Activated CD8-positive, alpha-beta memory T cell treated with anti-CD3 and anti-CD28 coated beads, Interleukin-2, amount 50 U/mL, for 1 hour (primary cell): ENCODE data around the gene SRD5A3.
A peak's percentile ranks its signal among the peaks of the same experiment; 100 is the strongest.

ENCODE experiments used
- DNase-seq: peaks from one replicate; pipeline ENCODE4 v3.0.0-alpha.2; 2020; ENCODE audit errors: extremely low read depth

Gene SRD5A3

DNA sequence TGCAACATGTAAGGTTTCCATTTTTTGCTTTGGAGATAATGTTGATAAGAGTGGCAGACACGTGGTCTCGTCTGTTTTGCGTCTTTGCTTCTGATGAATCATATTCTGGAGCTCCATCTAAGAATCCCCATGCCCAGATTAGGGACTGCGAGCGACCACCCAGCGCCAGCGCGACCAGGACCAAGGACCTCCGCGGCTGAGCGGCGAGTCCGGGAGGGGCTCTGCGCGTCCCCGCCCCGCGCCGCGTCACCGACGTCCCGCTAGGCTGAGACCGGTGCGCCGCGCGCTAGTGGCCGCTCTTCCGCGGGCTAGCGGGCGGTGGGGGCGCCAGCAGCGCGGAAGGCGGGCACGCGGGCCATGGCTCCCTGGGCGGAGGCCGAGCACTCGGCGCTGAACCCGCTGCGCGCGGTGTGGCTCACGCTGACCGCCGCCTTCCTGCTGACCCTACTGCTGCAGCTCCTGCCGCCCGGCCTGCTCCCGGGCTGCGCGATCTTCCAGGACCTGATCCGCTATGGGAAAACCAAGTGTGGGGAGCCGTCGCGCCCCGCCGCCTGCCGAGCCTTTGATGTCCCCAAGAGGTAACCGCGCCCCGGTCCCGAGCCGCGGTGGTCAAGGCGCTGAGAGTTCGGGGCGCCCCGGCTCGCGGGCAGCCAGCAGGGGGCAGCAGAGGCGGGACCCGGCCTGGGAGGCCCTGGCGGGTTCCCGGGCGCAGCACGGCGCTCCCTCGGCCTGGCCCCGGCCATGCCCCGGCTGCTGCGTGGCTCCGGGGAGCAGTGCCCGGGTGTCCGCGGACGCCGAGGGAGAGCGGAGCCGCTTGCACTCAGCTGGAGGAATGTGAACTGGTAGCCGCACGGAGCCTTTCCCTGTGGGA lies at the start of gene SRD5A3:
SRD5A3 (plus strand) TSS at position 263 of the 871 bp plus-strand sequence; CDS start at position 358, 95 bp downstream.
- peak; percentile 22 for DNase-seq

- no peak for DNase-seq
Observed at GRCh38 chr4:55297346-55297745, 48.7 kb upstream of the SRD5A3 start.

GRCh38 chr4:55303760-55304165 lies 42.3 kb upstream of the SRD5A3 start:
- DNase-seq = no peak

DNA sequence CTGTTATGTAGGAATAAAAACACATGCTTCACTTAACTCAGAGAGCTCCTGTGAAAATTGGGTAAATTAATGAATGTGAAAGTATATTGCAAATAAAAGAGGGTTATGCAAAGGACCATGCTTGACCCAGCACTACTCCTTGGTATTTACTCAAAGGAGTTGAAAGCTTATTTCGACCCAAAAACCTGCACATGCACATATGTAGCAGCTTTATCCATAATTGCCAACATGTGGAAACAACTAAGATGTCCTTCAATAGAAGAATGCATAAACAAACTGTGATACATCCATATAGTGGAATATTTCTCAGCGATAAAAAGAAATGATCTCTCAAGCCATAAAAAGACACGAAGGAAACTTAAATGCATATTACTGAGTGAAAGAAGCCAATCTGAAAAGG lies 41.7 kb upstream of the SRD5A3 start:
- no peak for DNase-seq

GRCh38 chr4:55308071-55308470 lies 38.0 kb upstream of the SRD5A3 start:
- no peak for DNase-seq

DNA sequence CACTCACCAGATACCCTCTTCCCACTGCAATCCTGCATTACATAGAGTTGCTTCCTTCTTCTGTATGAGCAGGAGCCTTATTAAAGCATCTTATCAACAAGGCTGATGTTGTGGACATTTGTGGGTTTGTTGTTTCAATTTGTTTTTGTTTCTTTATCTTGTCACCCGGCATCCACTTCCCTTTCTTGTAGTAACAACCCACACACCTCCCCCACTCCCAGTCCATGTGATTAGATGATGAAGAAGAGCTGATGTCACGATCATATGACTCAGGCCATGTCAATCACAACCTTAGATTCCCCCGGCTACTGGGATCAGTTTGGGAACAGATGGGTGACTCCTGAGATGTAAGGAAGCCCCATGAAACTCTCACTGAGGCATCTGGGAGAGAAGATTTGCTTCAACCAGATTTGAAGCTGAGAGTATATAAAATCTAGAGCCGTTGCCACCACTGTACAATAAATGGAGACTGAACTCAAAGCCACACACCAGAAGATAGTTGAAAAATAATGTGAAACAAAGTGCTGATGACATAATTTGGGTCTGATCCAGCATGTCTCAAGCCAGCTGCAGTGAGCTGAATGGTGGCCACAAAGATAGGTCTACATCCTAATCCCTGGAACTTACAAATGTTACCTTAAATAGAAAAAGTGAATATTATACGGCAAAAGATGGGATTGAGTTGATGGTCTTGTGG lies 34.1 kb upstream of the SRD5A3 start:
- no peak for DNase-seq

DNA sequence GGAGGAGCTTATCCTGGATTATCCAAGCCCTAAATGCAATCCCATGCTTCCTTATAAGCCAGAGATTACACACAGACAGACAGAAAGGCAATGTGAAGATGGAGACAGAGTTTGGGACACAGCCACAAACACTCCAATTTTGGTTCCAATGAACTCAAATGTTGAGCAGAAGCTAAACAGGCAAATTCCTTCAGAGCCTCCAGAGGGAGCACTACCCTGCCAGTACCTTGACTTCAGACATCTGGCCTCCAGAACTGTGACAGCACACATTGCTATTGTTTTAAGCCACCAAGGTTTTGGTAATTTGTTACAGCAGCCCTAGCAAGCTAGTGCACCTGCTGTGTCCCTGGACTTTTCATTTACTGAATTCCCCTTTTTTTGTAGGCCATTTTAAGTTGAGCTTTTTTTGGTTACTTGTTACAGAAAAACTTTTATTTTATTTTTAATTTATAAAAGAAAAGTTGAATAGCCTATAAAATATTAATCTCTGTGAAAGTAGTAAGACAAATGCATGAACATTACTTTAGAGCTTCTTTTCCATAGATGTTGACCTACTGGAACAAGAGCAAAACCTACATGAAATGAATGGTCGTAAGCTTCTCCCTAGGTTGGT lies 33.4 kb upstream of the SRD5A3 start:
- no peak for DNase-seq

DNA sequence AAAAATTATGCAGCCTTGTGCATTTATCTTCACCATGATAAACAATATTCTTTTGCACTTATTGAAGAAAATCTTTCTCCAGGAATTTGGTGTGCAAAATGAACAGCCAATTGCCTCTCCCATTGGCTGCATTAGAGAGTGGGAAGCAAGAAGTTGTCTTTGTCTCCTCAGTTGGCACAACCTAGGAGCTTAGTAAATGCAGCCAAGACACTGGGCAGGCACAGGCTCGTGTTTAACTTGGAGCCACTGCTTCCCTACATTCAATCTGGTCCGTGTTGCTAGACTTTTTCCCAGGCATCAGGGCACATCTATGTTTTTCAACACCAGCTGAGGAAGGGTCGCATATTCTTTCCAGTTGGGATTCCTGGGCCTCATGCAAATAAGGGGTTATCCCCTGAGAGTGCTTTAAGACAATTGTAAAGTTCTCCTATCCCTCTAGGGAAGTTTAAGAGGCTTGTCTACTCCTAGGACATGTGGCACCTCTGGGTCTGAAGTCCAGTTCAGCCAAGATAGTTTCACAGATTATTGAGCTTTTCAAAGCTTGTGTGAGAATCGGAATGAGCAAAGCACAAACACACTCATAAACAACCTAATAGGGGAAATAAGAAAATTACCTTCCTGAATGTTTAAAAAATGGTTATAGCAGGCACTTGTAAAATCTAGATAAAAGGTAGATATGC lies 31.8 kb upstream of the SRD5A3 start:
- no peak for DNase-seq

DNA sequence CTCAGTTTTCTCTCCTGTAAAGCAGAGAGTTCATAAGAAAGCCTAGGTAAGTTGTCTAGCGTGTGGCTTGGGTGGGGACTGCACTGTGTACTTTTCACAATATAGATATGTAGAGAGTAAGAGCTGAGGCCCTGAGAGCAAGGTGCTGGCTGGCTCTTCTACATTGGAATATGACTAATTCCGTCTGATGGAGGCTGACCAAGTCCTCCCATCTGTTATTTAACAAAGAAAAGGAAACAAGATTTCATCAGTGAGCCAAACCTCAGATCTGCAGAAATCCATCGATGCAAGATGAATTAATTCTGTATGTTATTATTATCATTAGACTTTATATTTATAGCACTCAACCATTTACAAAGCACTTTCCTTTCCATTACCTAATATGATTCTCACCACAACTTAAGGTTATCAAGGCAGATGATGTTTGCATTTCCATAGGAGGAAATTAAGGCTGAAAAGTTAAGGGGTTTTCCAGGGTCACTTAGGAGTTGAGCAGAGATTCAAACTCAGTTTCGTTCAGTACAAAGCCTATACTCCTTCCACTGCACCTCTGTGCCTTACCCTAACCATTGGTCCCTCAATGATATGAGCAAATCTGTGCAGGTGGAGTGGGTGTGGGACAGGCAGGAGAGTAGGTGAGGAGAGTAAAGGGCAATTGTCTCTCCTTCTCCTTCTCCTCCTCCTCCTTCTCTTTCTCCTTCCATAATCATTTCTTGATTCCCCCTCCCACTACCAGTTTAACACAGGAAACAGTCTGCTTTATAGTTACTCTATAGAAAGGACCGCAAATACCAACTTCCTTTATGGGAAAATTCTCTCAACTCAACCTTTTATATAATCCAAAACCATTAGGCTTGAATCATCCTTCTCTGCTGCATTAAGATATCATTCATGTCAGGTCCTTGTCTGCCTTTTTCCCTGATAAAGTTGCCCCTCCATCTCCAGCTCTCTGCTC lies 27.6 kb upstream of the SRD5A3 start:
- no peak for DNase-seq

DNA sequence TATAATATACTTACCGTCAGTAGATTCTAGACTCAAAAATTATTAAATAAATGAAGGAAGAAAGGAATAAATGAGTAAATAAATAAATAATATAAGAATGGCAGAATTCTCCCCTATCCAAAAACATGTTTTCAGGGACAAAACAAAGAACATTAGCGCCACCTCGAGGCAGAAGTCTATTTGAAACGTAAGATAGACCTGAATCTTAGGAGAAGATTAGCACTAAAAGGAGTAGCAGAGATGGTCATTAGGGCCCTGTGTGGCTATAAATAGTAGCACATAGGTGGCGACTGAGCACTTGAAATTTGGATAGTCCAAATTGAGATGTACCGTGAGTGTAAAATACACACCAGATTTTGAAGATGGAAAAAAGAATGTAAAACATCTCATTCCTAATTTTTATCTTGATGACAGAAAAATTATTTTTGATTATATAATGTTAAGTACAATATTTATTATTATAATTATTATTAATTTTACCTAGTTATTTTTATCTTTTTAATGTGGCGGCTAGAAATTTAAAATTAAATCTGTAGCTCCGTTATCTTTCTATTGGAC lies 24.3 kb upstream of the SRD5A3 start:
- no peak for DNase-seq

- no peak for DNase-seq
Observed at GRCh38 chr4:55323375-55323774, 22.7 kb upstream of the SRD5A3 start.

GRCh38 chr4:55326629-55327028 lies 19.4 kb upstream of the SRD5A3 start:
- DNase-seq = no peak

DNA sequence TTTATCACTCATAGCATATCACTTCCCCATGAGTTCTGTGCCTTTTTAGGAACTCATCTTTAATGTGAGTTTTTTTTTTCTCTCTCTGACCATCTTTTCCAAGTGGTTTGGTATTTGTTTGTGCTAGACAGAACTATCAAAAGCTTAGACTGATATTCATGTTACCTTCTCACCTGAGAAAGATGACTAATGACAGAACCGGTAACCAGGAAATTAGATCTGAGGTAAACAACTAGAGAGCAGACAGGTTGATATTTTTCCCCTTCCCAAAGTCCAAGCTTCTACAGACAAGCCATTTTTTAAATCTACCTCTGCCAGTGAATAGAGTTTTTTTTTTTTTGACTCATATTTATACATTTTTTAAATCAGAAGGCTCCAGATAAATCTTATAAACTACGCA lies 17.0 kb upstream of the SRD5A3 start:
- DNase-seq = no peak

- no peak for DNase-seq
Observed at GRCh38 chr4:55330241-55330640, 15.8 kb upstream of the SRD5A3 start.

DNA sequence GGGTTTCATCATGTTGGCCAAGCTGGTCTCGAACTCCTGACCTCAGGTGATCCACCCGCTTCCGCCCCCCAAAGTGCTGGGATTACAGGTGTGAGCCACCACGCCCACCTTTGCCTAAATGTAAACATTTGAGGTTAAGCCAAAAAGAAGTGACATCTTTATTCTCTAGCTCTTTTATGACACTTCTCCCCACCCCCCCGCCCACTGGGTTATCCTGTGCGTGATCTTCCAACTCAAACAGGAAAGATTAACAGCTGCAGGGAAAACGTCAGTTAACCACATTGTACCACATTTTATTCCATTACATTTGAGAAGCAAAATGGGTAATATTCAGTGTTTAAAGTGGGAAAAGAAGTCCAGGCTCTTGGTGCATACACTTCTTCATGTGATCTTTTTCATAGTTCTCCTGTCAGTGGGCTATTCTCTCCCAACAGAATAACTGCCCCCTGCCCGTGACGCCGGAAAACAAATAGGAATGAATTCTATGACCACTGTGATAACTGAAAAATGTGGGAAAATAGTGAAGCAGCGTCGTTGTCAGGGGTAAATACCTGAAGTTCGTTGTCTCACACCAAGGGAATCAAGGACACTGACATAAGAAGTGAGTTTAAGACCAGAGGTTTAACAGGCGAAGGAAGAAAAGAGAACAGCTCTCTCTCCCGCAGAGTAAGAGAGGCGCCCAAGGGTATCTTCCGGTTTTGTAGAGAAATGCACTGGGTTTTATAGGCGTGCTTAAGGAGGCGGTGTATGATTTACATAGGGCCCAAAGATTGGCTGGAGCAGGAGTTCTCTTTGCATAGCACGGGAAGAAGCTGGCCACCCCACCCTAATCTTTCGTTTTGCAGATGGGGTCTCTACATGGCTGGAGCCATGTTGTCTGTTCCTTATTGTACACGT lies 9.7 kb upstream of the SRD5A3 start:
- no peak for DNase-seq

- no peak for DNase-seq
Observed at GRCh38 chr4:55337944-55338343, 8.1 kb upstream of the SRD5A3 start.

GRCh38 chr4:55338486-55338885 lies 7.6 kb upstream of the SRD5A3 start:
- DNase-seq = no peak

DNA sequence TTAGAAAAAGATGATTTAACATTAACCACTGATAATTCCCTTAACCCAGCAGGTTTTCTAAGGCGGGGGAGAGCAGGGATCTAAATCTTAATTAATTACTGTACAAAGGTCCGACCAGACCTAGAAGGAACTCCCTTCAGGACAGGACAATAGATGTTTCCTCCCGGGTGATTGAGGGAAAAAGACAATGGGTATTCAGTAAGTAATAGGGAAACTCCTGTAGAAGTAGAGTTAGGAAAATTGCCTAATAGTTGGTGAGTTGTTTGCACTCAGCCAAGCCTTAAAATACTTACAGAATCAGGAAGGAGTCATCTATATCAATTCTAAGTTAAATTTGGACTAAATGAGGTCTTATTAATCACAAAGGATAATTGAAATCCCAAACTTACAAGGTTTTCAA lies 5.8 kb upstream of the SRD5A3 start:
- DNase-seq = no peak

- no peak for DNase-seq
Observed at GRCh38 chr4:55343887-55344286, 2.2 kb upstream of the SRD5A3 start.

GRCh38 chr4:55345054-55345453 lies 988 bp upstream of the SRD5A3 start:
- DNase-seq = no peak
